CD14-positive monocyte (primary cell): ENCODE results near the gene GPC5. TPM values are rescaled to one million over a fixed set of nuclear protein-coding genes. Genes with fewer than 3 reads are reported as not detected.

Experiments used
- DNase-seq, 3 donors: peaks; one replicate each; pipeline ENCODE4 v3.0.0-alpha.2; 2011 to 2022
- H2AFZ ChIP-seq: 2 replicates; pipeline ENCODE4 v1.6.0; 2012; ENCODE audit warnings: mild to moderate bottlenecking, low read depth, low read length, inconsistent platforms; ENCODE audit not compliant: insufficient read depth, poor library complexity, severe bottlenecking
- H3K27ac ChIP-seq, 2 donors: 1 replicate in 1 of 2; 2 replicates in 1 of 2; pipeline ENCODE4 v1.5.1; 2012 to 2013; ENCODE audit warnings: low read length in 2 of 2, control low read depth in 1 of 2, inconsistent platforms in 1 of 2, low read depth in 1 of 2, mild to moderate bottlenecking in 1 of 2
- H3K27me3 ChIP-seq, 2 donors: one replicate each; pipeline versions ENCODE4 v1.6.0 to v1.6.1; 2011 to 2013; ENCODE audit warnings: low read length in 2 of 2; ENCODE audit not compliant: control insufficient read depth in 2 of 2, insufficient read depth in 2 of 2
- H3K36me3 ChIP-seq, 2 donors: replicated peaks in 1 of 2; 1 replicate in 1 of 2; 2 replicates in 1 of 2; pipeline versions ENCODE4 v1.5.1 to v1.6.1; 2012 to 2013; ENCODE audit warnings: low read length in 2 of 2, control low read depth in 1 of 2, inconsistent platforms in 1 of 2, mild to moderate bottlenecking in 1 of 2; ENCODE audit not compliant: insufficient read depth in 2 of 2, control insufficient read depth in 1 of 2
- H3K4me1 ChIP-seq, 2 donors: 1 replicate in 1 of 2; 2 replicates in 1 of 2; pipeline versions ENCODE4 v1.5.1 to v1.6.1; 2012 to 2013; ENCODE audit warnings: low read length in 2 of 2, control low read depth in 1 of 2, inconsistent platforms in 1 of 2, mild to moderate bottlenecking in 1 of 2, moderate library complexity in 1 of 2; ENCODE audit not compliant: insufficient read depth in 2 of 2, control insufficient read depth in 1 of 2
- H3K4me2 ChIP-seq: replicated peaks from 2 replicates; pipeline ENCODE3; 2012; ENCODE audit warnings: low read length, moderate library complexity, mild to moderate bottlenecking; ENCODE audit not compliant: poor library complexity, severe bottlenecking; ENCODE audit errors: extremely low read depth
- H3K4me3 ChIP-seq, 3 experiments: fragments of 200-600 bp in 1 of 3; sonication (generic) in 1 of 3; replicated peaks in 1 of 3; 1 replicate in 2 of 3; 2 replicates in 1 of 3; pipeline ENCODE4 v1.5.1; 2011 to 2013; ENCODE audit warnings: low read length in 3 of 3, mild to moderate bottlenecking in 3 of 3, control low read depth in 2 of 3, low read depth in 2 of 3, inconsistent platforms in 1 of 3, moderate library complexity in 1 of 3
- H3K79me2 ChIP-seq: 2 replicates; pipeline ENCODE4 v1.6.0; 2012; ENCODE audit warnings: mild to moderate bottlenecking, control low read depth, inconsistent platforms, low read length, moderate library complexity; ENCODE audit not compliant: insufficient read depth
- H3K9ac ChIP-seq: 2 replicates; pipeline ENCODE4 v1.6.0; 2017; ENCODE audit warnings: low read length, mild to moderate bottlenecking; ENCODE audit not compliant: insufficient read depth, poor library complexity, severe bottlenecking
- H3K9me3 ChIP-seq, 2 donors: replicated peaks in 1 of 2; 1 replicate in 1 of 2; 2 replicates in 1 of 2; pipeline versions ENCODE4 v1.5.1 to v1.6.1; 2012 to 2013; ENCODE audit warnings: low read length in 2 of 2, control low read depth in 1 of 2; ENCODE audit not compliant: control insufficient read depth in 1 of 2, insufficient read depth in 1 of 2
- H4K20me1 ChIP-seq: 2 replicates; pipeline ENCODE4 v1.6.0; 2012; ENCODE audit warnings: mild to moderate bottlenecking, low read length, control low read depth, moderate library complexity; ENCODE audit not compliant: insufficient read depth
- H3K27ac Mint-ChIP-seq, 7 donors: one replicate each; pipeline ENCODE4 v1.8.0; 2020; ENCODE audit warnings: mild to moderate bottlenecking in 7 of 7, mixed read lengths in 7 of 7, moderate library complexity in 6 of 7, inconsistent platforms in 2 of 7
- H3K27me3 Mint-ChIP-seq, 3 donors: one replicate each; pipeline ENCODE4 v1.8.0; 2021 to 2022; ENCODE audit warnings: low read depth in 3 of 3, mild to moderate bottlenecking in 3 of 3, mixed read lengths in 3 of 3, moderate library complexity in 3 of 3, inconsistent platforms in 1 of 3
- H3K36me3 Mint-ChIP-seq, 2 donors: one replicate each; pipeline ENCODE4 v1.8.0; 2020; ENCODE audit warnings: mixed read lengths in 2 of 2, inconsistent platforms in 1 of 2, mild to moderate bottlenecking in 1 of 2
- H3K4me1 Mint-ChIP-seq: one replicate; pipeline ENCODE4 v1.8.0; 2020; ENCODE audit warnings: mild to moderate bottlenecking, mixed read lengths
- H3K4me3 Mint-ChIP-seq, 2 donors: one replicate each; pipeline ENCODE4 v1.8.0; 2020; ENCODE audit warnings: mild to moderate bottlenecking in 2 of 2, mixed read lengths in 2 of 2, moderate library complexity in 1 of 2
- H3K9me3 Mint-ChIP-seq, 7 donors: one replicate each; pipeline ENCODE4 v1.8.0; 2020 to 2022; ENCODE audit warnings: mixed read lengths in 7 of 7, mild to moderate bottlenecking in 6 of 7, moderate library complexity in 6 of 7, inconsistent platforms in 2 of 7
- WGBS: methylation state at CpG from one replicate; pipeline ENCODE4 v1.1.5; 2013; ENCODE audit warnings: missing lambda C conversion rate; ENCODE audit not compliant: insufficient coverage; 5-methylcytosine and 5-hydroxymethylcytosine counted together
- intact Hi-C, 2 donors: fragments of 100-400 bp; cut with micrococcal nuclease; formaldehyde crosslinking; loops; one replicate each; pipeline versions ENCODE4 v1.15.0 to v1.15.1; 2023
- polyA plus RNA-seq, 3 donors: library from polyadenylated mRNA; depleted of rRNA in 1 of 3; unstranded in 2 of 3; stranded (reverse) in 1 of 3; fragments of 300-500 nt in 2 of 3; fragments of >200 nt in 1 of 3; fragmentation: Illumina TruSeq in 2 of 3; gene quantifications; 1 replicate in 2 of 3; 2 replicates in 1 of 3; pipeline ENCODE4 v1.2.3, GENCODE V29; 2012 to 2021
- TF ChIP-seq, protein P1 (sequence below): fragments of 200-600 bp; IDR thresholded peaks from one replicate; pipeline ENCODE4 v1.8.0; 2022; ENCODE audit warnings: antibody characterized with exemption, mild to moderate bottlenecking

The GPC5 gene
- polyA plus RNA-seq, 3 donors, result not detected

DNA sequence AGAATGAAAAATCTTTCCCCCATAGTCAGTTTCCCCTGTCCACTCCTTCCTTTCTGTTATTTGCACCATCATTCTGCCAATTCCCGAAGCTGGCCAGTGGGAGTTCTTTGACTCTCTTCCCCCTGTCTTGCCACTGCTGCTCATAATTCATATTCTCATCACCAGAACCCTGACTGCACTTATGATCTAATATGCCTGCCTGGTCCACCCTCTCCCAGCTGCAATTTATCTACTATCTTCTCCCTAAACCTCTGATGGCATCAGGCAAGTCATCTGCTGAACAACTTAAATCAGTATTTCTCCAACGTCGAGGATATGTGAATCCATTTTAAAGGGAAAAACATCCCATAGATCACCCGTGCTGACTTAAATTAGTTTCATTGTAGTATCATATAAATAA is 1370.2 kb downstream of the GPC5 start:
- TF ChIP-seq, protein P1, sequence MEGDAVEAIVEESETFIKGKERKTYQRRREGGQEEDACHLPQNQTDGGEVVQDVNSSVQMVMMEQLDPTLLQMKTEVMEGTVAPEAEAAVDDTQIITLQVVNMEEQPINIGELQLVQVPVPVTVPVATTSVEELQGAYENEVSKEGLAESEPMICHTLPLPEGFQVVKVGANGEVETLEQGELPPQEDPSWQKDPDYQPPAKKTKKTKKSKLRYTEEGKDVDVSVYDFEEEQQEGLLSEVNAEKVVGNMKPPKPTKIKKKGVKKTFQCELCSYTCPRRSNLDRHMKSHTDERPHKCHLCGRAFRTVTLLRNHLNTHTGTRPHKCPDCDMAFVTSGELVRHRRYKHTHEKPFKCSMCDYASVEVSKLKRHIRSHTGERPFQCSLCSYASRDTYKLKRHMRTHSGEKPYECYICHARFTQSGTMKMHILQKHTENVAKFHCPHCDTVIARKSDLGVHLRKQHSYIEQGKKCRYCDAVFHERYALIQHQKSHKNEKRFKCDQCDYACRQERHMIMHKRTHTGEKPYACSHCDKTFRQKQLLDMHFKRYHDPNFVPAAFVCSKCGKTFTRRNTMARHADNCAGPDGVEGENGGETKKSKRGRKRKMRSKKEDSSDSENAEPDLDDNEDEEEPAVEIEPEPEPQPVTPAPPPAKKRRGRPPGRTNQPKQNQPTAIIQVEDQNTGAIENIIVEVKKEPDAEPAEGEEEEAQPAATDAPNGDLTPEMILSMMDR, result no peak
- Histone ChIP-seq H3K4me3 (no peak overlapping the region), H3K4me2 (no peak overlapping the region), H3K36me3 (no peaks in the 10 kb centered on the region), H3K79me2 (no peaks in the 10 kb centered on the region), H3K9ac (no peak overlapping the region), H4K20me1 (no peaks in the 10 kb centered on the region), H2AFZ (no peak overlapping the region), H3K9me3 (peaks cover 19 to 25% of the 10 kb centered on the region in 2 donors), H3K4me1 (no peaks in the 10 kb centered on the region), H3K27me3 (no peaks in the 10 kb centered on the region), H3K27ac (no peak overlapping the region)
- H3K36me3 Mint-ChIP-seq, result no peaks in the 10 kb centered on the region
- no peaks in the 10 kb centered on the region for H3K4me1 Mint-ChIP-seq
- no peak overlapping the region for H3K4me3 Mint-ChIP-seq
- H3K27ac Mint-ChIP-seq, result no peak overlapping the region
- peaks cover 0 to 3% (median 0%) of the 10 kb centered on the region in 3 donors for H3K27me3 Mint-ChIP-seq
- peaks cover 11 to 19% (median 14%) of the 10 kb centered on the region in 7 donors for H3K9me3 Mint-ChIP-seq
- intact Hi-C loops, result no loop called here
- WGBS, result 86% methylated on average over 1 of the region's 4 CpGs
- no peak for DNase-seq

DNA sequence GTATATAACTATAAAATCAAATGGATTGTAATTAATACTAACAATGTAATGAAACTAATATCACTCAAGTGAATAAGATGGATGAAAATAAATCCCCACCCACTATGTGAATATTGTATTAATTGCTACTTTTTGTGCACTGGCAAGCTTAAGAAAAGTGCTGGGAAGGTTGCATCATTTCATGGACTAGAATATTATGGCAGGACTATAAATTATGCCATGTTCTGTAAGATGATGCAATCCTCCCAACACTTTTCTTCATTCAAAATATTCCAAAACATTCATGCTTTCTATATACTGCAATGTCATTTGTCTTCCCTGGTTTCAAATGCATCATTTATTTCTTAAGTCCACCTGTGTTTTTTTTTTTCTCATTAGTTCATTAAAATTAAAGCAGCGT is 1370.6 kb downstream of the GPC5 start:
- H3K27me3 ChIP-seq, result no peaks in the 10 kb centered on the region
- TF ChIP-seq, protein P1, result no peak
- H3K4me2 ChIP-seq, result no peak overlapping the region
- Mint-ChIP-seq H3K27me3 (peaks cover 0 to 3% (median 0%) of the 10 kb centered on the region in 3 donors), H3K36me3 (no peaks in the 10 kb centered on the region), H3K4me3 (no peak overlapping the region), H3K9me3 (peaks cover 10 to 17% (median 11%) of the 10 kb centered on the region in 7 donors), H3K27ac (no peak overlapping the region), H3K4me1 (no peaks in the 10 kb centered on the region)
- H3K27ac ChIP-seq, result no peak overlapping the region
- H3K79me2 ChIP-seq, result no peaks in the 10 kb centered on the region
- no CpG with 5 or more reads among the region's 1 CpG for WGBS
- H3K9ac ChIP-seq, result no peak overlapping the region
- H3K9me3 ChIP-seq, result peaks cover 15 to 21% of the 10 kb centered on the region in 2 donors
- H4K20me1 ChIP-seq, result no peaks in the 10 kb centered on the region
- no peak overlapping the region for H2AFZ ChIP-seq
- no peak overlapping the region for H3K4me3 ChIP-seq
- no peak for DNase-seq
- no peaks in the 10 kb centered on the region for H3K36me3 ChIP-seq
- H3K4me1 ChIP-seq, result no peaks in the 10 kb centered on the region
- intact Hi-C loops, result no loop called here
